Melanocyte of skin (primary cell): ENCODE measurements around the gene NAA60. TPM values are rescaled to one million over a fixed set of nuclear protein-coding genes. Genes with fewer than 3 reads are reported as not detected.

Source experiments
- small RNA-seq, 2 donors: library from RNA; depleted of rRNA; stranded (forward); fragments of <200 nt; gene quantifications; one replicate each; pipeline ENCODE3, GENCODE V24; 2012
- total RNA-seq, 2 donors: library from RNA; depleted of rRNA; stranded (reverse); fragments of >200 nt; gene quantifications; 2 replicates each; pipeline ENCODE4 v1.2.3, GENCODE V29; 2012

Gene NAA60
- total RNA-seq, result 10 to 100 TPM; 18.9 to 23.0 TPM

DNA sequence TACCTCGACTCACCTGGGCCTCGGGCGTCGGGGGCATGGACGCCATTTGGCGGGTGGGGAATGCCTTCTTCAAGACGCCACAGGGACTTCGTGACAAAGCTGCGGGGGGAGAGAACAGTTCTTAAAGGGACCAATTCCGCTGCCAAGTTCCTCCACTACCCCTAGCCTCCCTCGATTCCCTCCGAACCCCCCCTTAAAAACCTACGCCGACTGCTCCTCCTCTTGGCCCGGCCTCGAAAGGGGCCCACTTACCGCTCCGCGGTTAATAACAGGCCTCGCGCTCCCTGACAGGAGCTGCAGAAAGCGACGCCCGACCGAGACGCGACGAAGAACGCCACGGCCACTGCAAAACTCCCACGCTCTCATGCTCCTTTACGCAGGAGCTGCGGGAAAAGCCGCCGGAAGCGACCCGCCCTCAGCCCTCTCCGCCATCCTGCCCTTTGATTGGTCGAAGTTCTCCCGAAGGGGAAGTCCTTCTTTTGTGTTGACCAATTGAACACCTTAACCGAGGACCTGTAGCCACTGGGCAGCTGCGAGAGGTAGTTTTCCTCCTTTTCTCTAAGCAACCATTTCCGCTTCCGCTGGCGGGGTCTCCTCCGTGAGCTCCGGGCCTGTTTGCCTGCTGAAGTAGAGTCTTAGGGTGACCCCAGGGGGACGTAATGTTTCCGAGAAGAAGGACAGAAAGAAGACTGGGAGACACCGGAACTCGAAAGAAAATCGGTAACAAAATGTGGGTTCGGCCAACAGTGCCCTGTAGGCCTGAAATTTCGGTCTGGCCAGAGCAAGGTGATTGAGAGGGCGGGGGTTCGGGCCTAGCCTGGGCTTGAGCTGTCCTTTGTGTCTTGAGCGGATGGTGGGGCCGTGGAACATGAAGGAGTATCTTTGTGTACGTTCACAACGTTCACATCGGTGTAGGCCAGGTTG, at the start of gene NAA60, which contains the start of gene ZNF597:
NAA60 (plus strand) TSS at position 573 of the 924 bp plus-strand sequence. CDS start 32,548 bp downstream, outside the sequence.
ZNF597 (minus strand) TSS at position 397 of the 924 bp plus-strand sequence; CDS start at position 46, 351 bp downstream.

DNA sequence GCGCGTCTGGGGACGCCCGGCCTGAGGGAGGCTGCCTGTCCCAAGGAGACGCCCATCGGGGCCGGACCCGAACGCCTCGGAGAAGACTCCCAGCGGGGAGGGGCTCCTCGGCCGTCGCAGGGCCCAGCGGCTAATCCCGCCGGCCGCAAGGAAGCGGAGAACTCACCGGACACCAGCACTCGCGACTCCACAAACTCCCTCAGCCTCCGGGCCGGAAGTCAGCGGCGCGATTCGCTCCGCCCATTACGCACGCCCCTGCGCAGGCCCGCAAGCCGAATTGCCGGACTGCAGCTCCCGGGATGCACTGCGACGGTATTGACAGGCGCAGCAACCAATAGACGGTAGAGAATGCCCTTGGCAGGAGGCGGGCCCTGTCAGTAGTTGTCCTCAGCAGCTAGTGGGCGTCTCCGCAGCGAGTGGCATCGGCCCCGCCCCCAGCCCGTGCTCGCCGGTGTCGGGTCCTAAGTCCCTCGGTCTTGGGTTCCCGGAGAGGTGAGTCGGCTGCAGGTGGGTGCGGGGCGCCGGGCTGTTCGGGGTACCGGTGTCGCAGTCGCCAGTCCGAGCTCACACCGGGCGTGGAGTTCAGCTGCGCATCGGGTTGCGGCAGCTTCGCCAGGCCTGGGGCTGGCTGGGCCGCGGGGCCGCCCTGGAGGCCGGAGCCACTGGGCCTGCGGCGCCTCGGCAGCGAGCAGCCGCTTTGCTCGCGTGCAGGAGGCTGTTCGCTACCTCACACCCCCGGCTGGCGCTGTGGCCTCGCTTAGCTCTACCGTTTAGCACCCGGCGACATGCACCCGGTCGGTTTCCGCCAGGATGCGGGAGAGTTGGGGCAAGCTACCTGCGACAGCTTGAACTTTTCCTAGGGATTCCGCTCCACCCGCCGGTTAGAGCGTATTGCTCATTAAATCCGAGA, 42.4 kb upstream of the NAA60 start, which contains the start of the genes ZNF174 and ZSCAN32:
ZNF174 (plus strand) TSS at position 437 of the 910 bp plus-strand sequence. CDS start 790 bp downstream, outside the sequence.
ZSCAN32 (minus strand) TSS at position 226 of the 910 bp plus-strand sequence. CDS start 3,447 bp downstream, outside the sequence.

DNA sequence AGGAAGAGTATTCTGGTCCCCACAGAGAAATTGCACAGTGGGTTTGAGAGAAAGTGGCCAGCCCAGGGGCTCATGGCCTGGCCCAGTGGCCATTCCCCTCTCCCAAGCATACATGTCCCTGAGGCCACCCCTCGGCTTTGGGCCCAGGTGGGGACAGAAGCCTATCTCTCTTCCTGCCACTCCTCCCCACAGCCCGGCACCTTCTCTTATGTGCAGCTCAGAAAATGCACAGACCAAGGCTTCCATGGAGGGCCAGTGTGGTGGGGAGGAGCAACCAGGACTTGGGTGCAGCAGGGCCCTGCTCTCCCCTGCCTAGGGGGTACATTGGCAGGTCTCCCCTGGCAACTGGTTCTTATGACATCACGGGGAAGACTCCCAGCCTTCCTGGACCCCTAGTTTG, 51.7 kb downstream of the NAA60 start, which contains the start of gene C16orf90:
C16orf90 (minus strand) TSS at position 314 of the 400 bp plus-strand sequence; CDS start at position 246, 68 bp downstream.

Small RNA genes within 50 kb of the gene (small RNA-seq; reads per million reads assigned to genes)
- 0 reads per million in 2 donors for gene MIR6126

Other genes with a start within 250 kb of the NAA60 start
- gene ZNF200, start 208.5 kb upstream of the NAA60 start, total RNA-seq, result 10 to 100 TPM in 1 of 2 donors, 1 to 10 TPM in 1; 9.3 to 12.3 TPM
- gene MEFV, start 187.0 kb upstream of the NAA60 start, total RNA-seq, result under 1 TPM; 0.33 to 0.34 TPM
- 10 to 100 TPM; 33.3 to 41.6 TPM for gene ZNF263, start 160.2 kb upstream of the NAA60 start, total RNA-seq
- gene TIGD7, start 138.2 kb upstream of the NAA60 start, total RNA-seq, result 1 to 10 TPM; 2.0 to 3.8 TPM
- 10 to 100 TPM; 22.4 to 23.3 TPM for gene ZNF75A, start 138.2 kb upstream of the NAA60 start, total RNA-seq
- not detected for gene OR2C1, start 87.8 kb upstream of the NAA60 start, total RNA-seq
- gene ZSCAN32, start 42.7 kb upstream of the NAA60 start, total RNA-seq, result 10 to 100 TPM; 10.3 to 12.0 TPM
- 10 to 100 TPM; 11.3 to 14.8 TPM for gene ZNF174, start 42.5 kb upstream of the NAA60 start, total RNA-seq
- gene ZNF597, start 176 bp upstream of the NAA60 start, total RNA-seq, result 1 to 10 TPM; 2.1 to 2.7 TPM
- gene C16orf90, start 51.8 kb downstream of the NAA60 start, total RNA-seq, result not detected
- 10 to 100 TPM; 12.7 to 13.4 TPM for gene CLUAP1, start 57.3 kb downstream of the NAA60 start, total RNA-seq
- under 1 TPM; under 0.01 TPM for gene NLRC3, start 133.7 kb downstream of the NAA60 start, total RNA-seq
- gene SLX4, start 167.9 kb downstream of the NAA60 start, total RNA-seq, result 1 to 10 TPM; 4.8 to 8.0 TPM
- 1 to 10 TPM; 8.3 to 10.0 TPM for gene DNASE1, start 211.0 kb downstream of the NAA60 start, total RNA-seq